Adrenal gland (tissue), 12 donors: ENCODE results near the gene UVRAG. TPM values are rescaled to one million over a fixed set of nuclear protein-coding genes. Genes with fewer than 3 reads are reported as not detected.

ENCODE experiments used
- DNase-seq, 7 donors: peaks; one replicate each; pipeline ENCODE4 v3.0.0-alpha.2; 2019 to 2020
- H3K27ac ChIP-seq, 5 donors: fragments of 200-600 bp; sonication (generic) in 4 of 5; 1 replicate in 3 of 5; 2 replicates in 2 of 5; pipeline versions ENCODE4 v1.5.1 to v1.8.0; 2016 to 2020; ENCODE audit warnings: mild to moderate bottlenecking in 1 of 5
- H3K27me3 ChIP-seq: fragments of 200-600 bp; 2 replicates; pipeline ENCODE4 v1.8.0; 2021
- H3K36me3 ChIP-seq, 2 donors: fragments of 200-600 bp; replicated peaks in 1 of 2; 1 replicate in 1 of 2; 2 replicates in 1 of 2; pipeline versions ENCODE4 v1.5.1 to v1.8.0; 2018 to 2022
- H3K4me1 ChIP-seq, 2 donors: fragments of 200-600 bp; replicated peaks in 1 of 2; 1 replicate in 1 of 2; 2 replicates in 1 of 2; pipeline versions ENCODE4 v1.5.1 to v1.8.0; 2018 to 2021
- H3K4me3 ChIP-seq, 4 donors: fragments of 200-600 bp; sonication (generic) in 3 of 4; one replicate each; pipeline ENCODE4 v1.5.1; 2016 to 2018
- H3K9me3 ChIP-seq, 3 donors: fragments of 200-600 bp; sonication (generic) in 1 of 3; replicated peaks in 1 of 3; 1 replicate in 2 of 3; 2 replicates in 1 of 3; pipeline versions ENCODE4 v1.5.1 to v1.8.0; 2016 to 2021
- CTCF ChIP-seq, 6 experiments: fragments of 450-650 bp in 4 of 6; fragments of 200-600 bp in 2 of 6; sonication (generic) in 1 of 6; IDR thresholded peaks; 1 replicate in 5 of 6; 2 replicates in 1 of 6; pipeline versions ENCODE4 v1.5.1 to v1.8.0; 2016 to 2021; ENCODE audit warnings: antibody characterized with exemption in 6 of 6, mild to moderate bottlenecking in 2 of 6, moderate library complexity in 1 of 6
- POLR2A ChIP-seq, 2 donors: fragments of 450-650 bp; IDR thresholded peaks; one replicate each; pipeline ENCODE4 v1.6.1; 2017; ENCODE audit warnings: antibody characterized with exemption in 2 of 2, mild to moderate bottlenecking in 2 of 2, moderate library complexity in 1 of 2
- WGBS, 4 donors: extraction: QIAGEN DNeasy Blood & Tissue Kit in 2 of 4; methylation state at CpG; one replicate each; pipeline versions ENCODE4 v1.1.5 to v1.1.7; 2013 to 2017; 5-methylcytosine and 5-hydroxymethylcytosine counted together
- intact Hi-C, 2 donors: fragments of 100-400 bp; cut with DNase I; formaldehyde crosslinking; loops; one replicate each; pipeline versions ENCODE4 v1.14.1 to v1.15.0; 2022 to 2023
- polyA plus RNA-seq, 3 donors: library from polyadenylated mRNA; stranded (reverse); fragments of 200-250 nt in 2 of 3; fragments of 350-450 nt in 1 of 3; fragmentation: Illumina TruSeq in 1 of 3; extraction: RNeasy Lipid Tissue Mini Kit (QIAGEN cat#74804) in 1 of 3; gene quantifications; one replicate each; pipeline ENCODE4 v1.2.3, GENCODE V29; 2013 to 2014
- total RNA-seq, 9 donors: library from RNA; depleted of rRNA in 4 of 9; stranded (reverse); fragments of >200 nt in 4 of 9; fragments of 120-200 nt in 1 of 9; fragmentation: NEBNext Ultra II Directional in 1 of 9; extraction: Animal tissue kit (Norgen Biotek cat#: 25700) in 1 of 9; gene quantifications; one replicate each; pipeline versions ENCODE4 v1.1.0 to v1.2.4, GENCODE V29; 2013 to 2023
- donor health status: healthy with polysubstance abuse.
- donor health status: Bipolar disorder and iron deficiency.
- donor health status: DM: yes; HTN: yes; CAD: no.
- donor health status: DM: no; HTN: no; CAD: no.
- donor health status: DM: no; HTN: no; CAD: no.
- donor health status: DM: yes; HTN: yes; CAD: no.

Gene UVRAG
- total and polyA plus RNA-seq, 12 donors: 10.9 to 61.4 (median 28.5) TPM

- DNase-seq: no peak
- Histone ChIP-seq H3K27ac (no peak overlapping the region), H3K4me3 (no peak overlapping the region), H3K9me3 (no peaks in the 10 kb centered on the region), H3K36me3 (peaks cover 0 to 11% of the 10 kb centered on the region in 2 donors), H3K4me1 (peaks cover 0 to 6% of the 10 kb centered on the region in 2 donors), H3K27me3 (no peaks in the 10 kb centered on the region)
- intact Hi-C loops: no loop called here
- TF ChIP-seq POLR2A (IDR thresholded peaks at IDR 0.05) (no peak), CTCF (IDR thresholded peaks at IDR 0.05) (no peak)
- 86 to 95% (median 92%) methylated on average over 3 of the region's 3 CpGs for WGBS, 4 donors
Measured at GRCh38 chr11:76064192-76064591, 249.2 kb downstream of the UVRAG start.

- Histone ChIP-seq H3K36me3 (peaks cover 0 to 11% of the 10 kb centered on the region in 2 donors), H3K27ac (no peak overlapping the region), H3K9me3 (no peaks in the 10 kb centered on the region), H3K4me1 (peaks cover 0 to 6% of the 10 kb centered on the region in 2 donors), H3K4me3 (no peak overlapping the region), H3K27me3 (no peaks in the 10 kb centered on the region)
- intact Hi-C loops: no loop called here
- 95 to 100% (median 98%) methylated on average over 2 of the region's 2 CpGs for WGBS, 4 donors
- TF ChIP-seq POLR2A (IDR thresholded peaks at IDR 0.05) (no peak), CTCF (IDR thresholded peaks at IDR 0.05) (no peak)
- DNase-seq: no peak
Measured at GRCh38 chr11:76067099-76067498, 252.1 kb downstream of the UVRAG start.

GRCh38 chr11:76069001-76069400, 254.0 kb downstream of the UVRAG start:
- Histone ChIP-seq H3K4me3 (no peak overlapping the region), H3K9me3 (no peaks in the 10 kb centered on the region), H3K36me3 (peaks cover 0 to 11% of the 10 kb centered on the region in 2 donors), H3K27ac (peak overlapping the region in 1 of 5 donors; percentile 18), H3K27me3 (no peaks in the 10 kb centered on the region), H3K4me1 (peaks cover 0 to 14% of the 10 kb centered on the region in 2 donors)
- intact Hi-C loops: no loop called here
- TF ChIP-seq POLR2A (IDR thresholded peaks at IDR 0.05) (no peak), CTCF (IDR thresholded peaks at IDR 0.05) (no peak)
- no peak for DNase-seq

GRCh38 chr11:76071090-76071489, 256.1 kb downstream of the UVRAG start:
- H3K27me3 ChIP-seq: no peaks in the 10 kb centered on the region
- TF ChIP-seq POLR2A (IDR thresholded peaks at IDR 0.05) (no peak), CTCF (IDR thresholded peaks at IDR 0.05) (no peak)
- intact Hi-C loops: loop anchor here in 1 of 2 donors (10.0 kb wide), 1 partner anchor 64 kb away; no protein-coding TSS in a partner anchor
- peaks cover 0 to 26% of the 10 kb centered on the region in 2 donors for H3K4me1 ChIP-seq
- no peak overlapping the region for H3K27ac ChIP-seq
- H3K9me3 ChIP-seq: no peaks in the 10 kb centered on the region
- peaks cover 0 to 11% of the 10 kb centered on the region in 2 donors for H3K36me3 ChIP-seq
- no peak overlapping the region for H3K4me3 ChIP-seq
- DNase-seq: no peak
